Measurements from ENCODE around the gene ZSCAN23. TPM values are rescaled to one million over a fixed set of nuclear protein-coding genes. Genes with fewer than 3 reads are reported as not detected.

The ZSCAN23 gene
- total and polyA plus RNA-seq, 2 experiments from 2014 or later, result 4.9 to 11.3 TPM

DNA sequence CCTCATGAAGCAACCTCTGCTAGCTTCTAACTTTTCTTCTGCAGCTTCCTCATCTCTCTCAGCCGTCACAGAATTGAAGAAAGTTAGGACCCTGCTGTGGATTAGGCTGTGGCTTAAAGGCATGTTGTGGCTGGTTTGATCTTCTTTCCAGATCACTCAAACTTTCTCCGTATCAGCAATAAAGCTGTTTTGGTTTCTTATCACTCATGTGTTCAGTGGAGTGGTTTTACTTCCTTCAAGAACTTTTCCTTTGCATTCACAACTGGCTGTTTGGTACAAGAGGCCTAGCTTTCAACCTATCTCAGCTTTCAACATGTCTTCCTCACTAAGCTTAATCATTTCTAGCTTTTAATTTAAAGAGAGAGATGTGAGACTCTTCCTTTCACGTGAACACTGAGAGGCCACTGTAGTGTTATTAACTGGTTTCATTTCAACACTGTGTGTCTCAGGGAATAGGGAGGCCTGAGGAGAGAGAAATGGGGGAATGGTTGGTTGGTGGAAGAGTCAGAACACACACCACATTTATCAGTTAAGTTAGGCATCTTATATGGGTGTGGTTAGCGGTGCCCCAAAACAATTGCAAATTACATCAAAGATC lies 17.2 kb downstream of the ZSCAN23 start:
- H3K4me1 ChIP-seq (ENCODE audit: low read depth), result no peaks in the 10 kb centered on the region
- H3K36me3 ChIP-seq, result peaks cover 24% of the 10 kb centered on the region
- no peak for DNase-seq (ENCODE audit: low read depth in 1 of 2, low spot score in 1 of 2)
- no peak for TF ChIP-seq CTCF (IDR thresholded peaks at IDR 0.05; ENCODE audit: low read depth, low read length)
- H3K9me3 ChIP-seq (ENCODE audit: low read depth), result no peaks in the 10 kb centered on the region
- no peak overlapping the region for H3K4me3 ChIP-seq
- no peak overlapping the region for H3K27ac ChIP-seq
- no peaks in the 10 kb centered on the region for H3K27me3 ChIP-seq

- Histone ChIP-seq H3K4me3 (no peak overlapping the region), H3K4me1 (ENCODE audit: low read depth) (no peaks in the 10 kb centered on the region), H3K27me3 (no peaks in the 10 kb centered on the region), H3K27ac (no peak overlapping the region), H3K36me3 (peaks cover 35% of the 10 kb centered on the region), H3K9me3 (ENCODE audit: low read depth) (no peaks in the 10 kb centered on the region)
- DNase-seq (ENCODE audit: low read depth in 1 of 2, low spot score in 1 of 2), result no peak
- no peak for TF ChIP-seq CTCF (IDR thresholded peaks at IDR 0.05; ENCODE audit: low read depth, low read length)
Observed at GRCh38 chr6:28424163-28424562, 19.1 kb downstream of the ZSCAN23 start.

- H3K9me3 ChIP-seq (ENCODE audit: low read depth), result no peaks in the 10 kb centered on the region
- peaks cover 33% of the 10 kb centered on the region for H3K36me3 ChIP-seq
- no peak overlapping the region for H3K27ac ChIP-seq
- H3K4me3 ChIP-seq, result no peak overlapping the region
- no peaks in the 10 kb centered on the region for H3K4me1 ChIP-seq (ENCODE audit: low read depth)
- no peaks in the 10 kb centered on the region for H3K27me3 ChIP-seq
- no peak for TF ChIP-seq CTCF (IDR thresholded peaks at IDR 0.05; ENCODE audit: low read depth, low read length)
- no peak for DNase-seq (ENCODE audit: low read depth in 1 of 2, low spot score in 1 of 2)
Observed at GRCh38 chr6:28423546-28423945, 19.7 kb downstream of the ZSCAN23 start.

GRCh38 chr6:28413681-28414080 lies 29.6 kb downstream of the ZSCAN23 start:
- no peak for TF ChIP-seq CTCF (IDR thresholded peaks at IDR 0.05; ENCODE audit: low read depth, low read length)
- no peaks in the 10 kb centered on the region for H3K9me3 ChIP-seq (ENCODE audit: low read depth)
- H3K36me3 ChIP-seq, result no peaks in the 10 kb centered on the region
- no peaks in the 10 kb centered on the region for H3K4me1 ChIP-seq (ENCODE audit: low read depth)
- no peaks in the 10 kb centered on the region for H3K27me3 ChIP-seq
- H3K27ac ChIP-seq, result no peak overlapping the region
- no peak for DNase-seq (ENCODE audit: low read depth in 1 of 2, low spot score in 1 of 2)
- no peak overlapping the region for H3K4me3 ChIP-seq

DNA sequence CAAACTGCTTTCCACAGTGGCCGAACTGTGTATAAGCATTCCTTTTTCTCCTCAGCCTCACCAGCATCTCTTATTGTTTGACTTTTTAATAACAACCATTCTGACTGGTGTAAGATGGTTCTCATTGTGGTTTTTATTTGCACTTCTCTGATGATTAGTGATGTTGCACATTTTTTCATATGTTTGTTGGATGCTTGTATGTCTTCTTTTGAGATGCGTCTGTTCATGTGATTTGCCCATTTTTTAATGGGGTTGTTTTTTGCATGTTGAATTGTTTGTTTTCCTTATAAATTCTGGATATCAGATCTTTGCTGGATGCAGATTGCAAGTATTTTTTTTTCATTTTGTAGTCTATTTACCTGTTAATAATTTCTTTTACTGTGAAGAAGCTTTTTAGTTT lies 32.5 kb downstream of the ZSCAN23 start:
- Histone ChIP-seq H3K36me3 (no peaks in the 10 kb centered on the region), H3K4me1 (ENCODE audit: low read depth) (no peaks in the 10 kb centered on the region), H3K4me3 (no peak overlapping the region), H3K27ac (no peak overlapping the region), H3K27me3 (no peaks in the 10 kb centered on the region), H3K9me3 (ENCODE audit: low read depth) (no peaks in the 10 kb centered on the region)
- no peak for DNase-seq (ENCODE audit: low read depth in 1 of 2, low spot score in 1 of 2)
- no peak for TF ChIP-seq CTCF (IDR thresholded peaks at IDR 0.05; ENCODE audit: low read depth, low read length)

Data from cardiac muscle cell (in vitro differentiated cells and primary cell).